ENCODE measurements around the gene SULT1C3.
"Not testable (repeated sequence)": the region's sequence is repeated elsewhere in the genome, so short reads cannot be mapped to it uniquely, and the experiment has no call there.

The SULT1C3 gene

GRCh38 chr2:108253106-108253505, 13.3 kb downstream of the SULT1C3 start:
- DNase-seq, result no peak

GRCh38 chr2:108257757-108258331, 18.1 kb downstream of the SULT1C3 start:
- DNase-seq, result peak; percentile 4 to 43

DNA sequence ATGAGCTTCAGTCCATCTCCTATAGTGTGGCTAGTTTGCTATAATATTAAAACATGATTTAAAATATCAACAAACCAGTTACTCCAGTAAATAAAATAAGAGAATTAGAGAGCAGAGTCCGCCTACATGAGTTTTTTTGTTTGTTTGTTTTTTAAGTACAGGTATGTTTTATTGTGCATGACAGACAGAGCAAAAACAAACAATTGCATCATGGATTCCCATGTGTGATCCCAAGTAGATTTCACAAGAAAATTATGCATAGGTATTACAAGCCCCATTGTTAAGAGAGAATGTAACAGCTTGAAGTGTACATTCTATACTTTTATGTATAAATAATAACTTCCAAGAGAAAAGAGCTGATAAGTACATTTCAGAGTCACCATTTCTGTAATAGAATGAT, 21.0 kb downstream of the SULT1C3 start:
- DNase-seq, result no peak

- no peak for DNase-seq
These were observed 22.3 kb downstream of the SULT1C3 start for GRCh38 chr2:108262036-108262435.

- DNase-seq, result no peak
These were observed 23.6 kb downstream of the SULT1C3 start for GRCh38 chr2:108263401-108263800.

DNA sequence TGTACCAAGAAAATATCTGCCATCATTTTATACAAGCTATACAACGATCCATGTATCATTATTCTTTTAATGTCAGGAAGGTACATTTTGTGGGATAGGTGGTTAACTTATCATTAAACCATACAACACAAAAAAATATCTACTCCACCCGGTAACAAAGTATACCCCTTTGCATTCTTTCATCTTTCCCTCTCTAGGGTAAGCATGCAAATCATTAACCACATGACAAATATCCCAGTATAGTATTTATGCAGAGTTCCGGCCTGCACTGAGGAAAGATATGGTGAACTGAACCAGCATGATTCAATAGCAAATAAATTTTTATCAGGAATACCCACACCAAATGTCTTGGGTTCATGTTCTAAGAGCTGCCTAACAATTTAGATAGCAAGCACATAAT, 26.4 kb downstream of the SULT1C3 start:
- peak; percentile 14 to 51 for DNase-seq

GRCh38 chr2:108267101-108267500, 27.3 kb downstream of the SULT1C3 start:
- no peak for DNase-seq

DNA sequence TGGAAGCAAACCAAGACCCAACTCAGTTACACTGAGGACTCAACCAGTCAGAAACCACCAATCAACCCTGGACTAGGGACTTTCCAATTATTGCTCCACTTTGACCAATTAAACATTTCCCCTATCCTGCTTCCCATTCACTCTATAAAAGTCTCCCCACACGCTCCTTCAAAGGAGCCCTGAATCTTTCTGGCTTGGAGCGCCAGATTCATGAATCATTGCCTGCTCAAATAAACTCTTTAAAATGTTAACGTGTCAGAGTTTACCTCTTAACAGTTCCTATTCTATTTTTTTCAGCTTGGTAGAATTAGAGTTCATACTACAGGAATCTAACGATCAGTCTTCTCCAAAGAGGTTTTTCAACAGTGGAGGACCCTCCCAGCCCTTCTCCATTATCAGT, 28.2 kb downstream of the SULT1C3 start:
- no peak for DNase-seq

- no peak for DNase-seq
These were observed 30.6 kb downstream of the SULT1C3 start for GRCh38 chr2:108270346-108270745.

DNA sequence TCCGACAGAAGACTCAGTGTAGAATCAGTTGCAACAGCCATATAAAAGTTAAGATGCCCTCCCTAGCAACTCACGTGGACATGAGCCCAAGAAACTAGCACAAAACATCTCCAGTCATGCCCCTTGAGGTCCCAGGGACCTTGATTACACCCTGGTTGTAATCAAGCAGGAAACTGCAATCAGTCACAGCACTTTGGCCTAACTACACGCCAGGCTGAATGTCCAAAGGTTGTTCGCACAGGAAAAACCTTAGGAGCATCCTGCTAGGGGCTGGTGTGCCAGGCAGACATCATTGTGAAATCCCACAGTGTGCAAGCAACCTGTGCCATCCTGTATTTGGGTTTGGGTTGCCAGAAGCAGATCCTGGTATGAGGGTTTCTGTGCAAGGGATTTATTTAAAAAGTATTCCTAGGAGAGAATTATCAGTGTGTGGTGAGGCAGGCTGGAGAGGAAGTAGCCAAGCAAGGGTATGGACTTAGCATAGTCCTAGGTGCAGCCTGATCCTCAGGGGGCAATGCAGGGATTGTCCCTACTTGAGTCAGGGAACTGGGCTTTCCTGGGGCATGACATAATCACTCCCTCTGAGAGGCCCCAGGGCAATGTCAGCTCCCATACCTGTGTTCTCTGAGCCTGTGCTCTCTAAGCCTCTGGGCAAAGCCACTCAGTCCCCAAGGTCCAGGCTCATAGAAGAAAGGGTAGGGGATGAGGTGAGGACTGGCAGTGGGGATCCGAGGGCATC, 31.2 kb downstream of the SULT1C3 start:
- no peak for DNase-seq

- no peak for DNase-seq
These were observed 32.0 kb downstream of the SULT1C3 start for GRCh38 chr2:108271691-108272253.

DNA sequence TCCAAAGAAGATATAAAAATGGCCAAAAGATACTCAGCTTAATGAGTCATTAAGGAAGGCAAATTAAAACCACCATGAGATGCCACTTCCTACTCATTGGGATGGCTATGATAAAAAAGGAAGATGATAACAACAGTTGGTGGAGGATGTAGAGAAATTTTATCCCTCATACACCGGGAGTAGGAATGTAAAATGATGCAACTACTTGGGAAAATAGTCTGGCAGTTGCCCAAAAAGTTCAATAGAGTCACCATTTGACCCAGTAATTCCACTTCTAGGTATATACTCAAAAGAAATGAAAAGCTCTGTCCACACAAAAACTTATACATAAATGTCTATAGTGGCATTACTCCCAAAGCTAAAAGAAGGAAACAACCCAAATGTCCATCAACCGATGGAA, 38.9 kb downstream of the SULT1C3 start:
- DNase-seq, result no peak

GRCh38 chr2:108279468-108279867, 39.7 kb downstream of the SULT1C3 start:
- no peak for DNase-seq

DNA sequence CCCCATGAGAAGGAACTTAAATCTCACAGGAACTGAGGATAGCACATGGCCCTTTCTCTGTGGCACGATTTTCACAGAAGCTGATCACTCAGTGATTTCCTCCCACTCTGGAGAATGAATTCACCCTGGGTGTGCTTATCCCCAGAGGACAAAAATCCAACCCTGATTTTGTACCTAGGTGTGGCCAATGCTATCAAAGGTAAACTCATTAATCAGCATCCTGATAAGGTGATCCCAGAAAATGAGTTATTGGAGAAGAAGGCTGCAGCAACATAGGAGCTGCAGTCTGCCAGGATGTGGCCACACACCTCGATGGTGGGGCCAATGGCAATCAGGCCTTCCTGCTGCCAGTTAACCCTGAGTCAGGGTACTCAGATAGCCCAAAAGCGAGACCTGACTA, 40.7 kb downstream of the SULT1C3 start:
- DNase-seq, result no peak

DNA sequence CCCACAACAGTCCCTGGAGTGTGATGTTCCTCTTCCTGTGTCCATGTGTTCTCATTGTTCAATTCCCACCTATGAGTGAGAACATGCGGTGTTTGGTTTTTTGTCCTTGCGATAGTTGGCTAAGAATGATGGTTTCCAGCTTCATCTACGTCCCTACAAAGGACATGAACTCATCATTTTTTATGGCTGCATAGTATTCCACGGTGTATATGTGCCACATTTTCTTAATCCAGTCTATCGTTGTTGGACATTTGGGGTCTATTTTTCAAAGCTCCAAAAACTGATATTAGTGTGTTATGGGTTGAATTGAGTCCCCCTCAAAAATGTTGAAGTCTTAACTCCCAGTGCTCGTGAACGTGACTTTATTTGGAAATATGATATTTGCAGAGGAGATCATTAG, 44.8 kb downstream of the SULT1C3 start:
- DNase-seq, result not testable (repeated sequence)

DNA sequence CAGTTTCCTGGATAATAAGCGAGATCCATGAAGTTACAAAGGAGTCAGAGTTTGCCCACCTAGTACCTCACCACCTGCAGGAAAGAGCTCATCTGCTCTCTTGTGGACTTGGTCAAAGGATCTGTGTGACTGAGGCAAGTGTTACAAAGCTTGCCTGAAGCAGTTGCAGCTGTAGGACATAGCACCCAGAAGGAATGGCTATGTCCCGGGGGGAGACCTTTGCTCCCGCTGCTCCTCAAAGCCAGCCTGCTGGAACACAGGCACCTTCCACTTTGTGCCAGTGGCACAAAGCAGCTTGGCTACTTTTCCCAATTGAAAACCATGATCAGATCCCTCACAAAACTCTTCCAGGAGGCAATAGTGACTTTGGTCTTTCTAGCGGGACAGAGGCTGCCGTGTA, 45.8 kb downstream of the SULT1C3 start:
- no peak for DNase-seq

DNA sequence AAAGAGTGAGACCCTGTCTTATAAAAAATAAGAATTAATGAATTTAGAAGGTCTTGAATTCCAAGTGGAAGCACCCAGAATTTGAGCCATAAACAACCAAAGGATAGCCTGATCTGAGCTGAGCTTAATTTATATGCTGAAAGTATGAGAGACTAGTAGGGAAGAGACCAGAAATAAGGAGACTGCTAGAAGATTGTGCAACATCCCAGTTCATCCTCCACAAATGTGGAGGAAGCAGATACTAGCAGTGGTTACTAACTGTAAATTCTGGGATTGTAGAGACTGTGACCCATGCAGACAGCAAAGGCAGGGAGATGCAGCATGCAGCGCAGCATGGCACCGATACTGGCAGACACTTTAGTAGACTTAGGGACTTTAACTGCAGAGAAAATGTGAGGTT, 47.4 kb downstream of the SULT1C3 start:
- no peak for DNase-seq

DNA sequence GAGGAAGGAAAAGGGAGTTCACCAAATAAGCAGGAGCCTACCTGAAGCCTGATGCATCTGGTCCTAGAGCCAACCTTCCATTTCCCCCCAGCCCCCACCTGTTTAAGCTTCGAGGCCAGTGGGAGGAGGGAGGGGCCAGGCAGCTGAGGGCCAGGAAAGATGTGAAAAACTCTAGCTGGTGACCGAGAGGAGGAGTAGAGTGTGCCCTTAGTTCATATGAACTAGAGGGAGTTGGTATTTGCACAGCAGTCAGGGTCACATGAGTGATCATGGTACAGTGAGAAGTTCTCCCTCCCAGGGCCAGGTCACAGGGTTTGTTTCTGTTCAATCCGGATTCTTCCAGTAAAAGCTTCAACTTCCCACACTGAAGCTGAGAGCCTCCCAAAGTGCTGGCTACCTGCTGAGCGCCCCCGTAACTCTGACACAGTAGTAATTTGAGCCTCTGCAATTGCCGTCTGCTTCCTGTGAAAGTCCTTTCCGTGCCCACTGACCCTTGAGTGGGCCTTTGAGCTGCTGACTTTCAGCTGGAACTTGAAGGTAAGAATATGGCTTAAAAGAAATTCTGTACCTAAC, 48.9 kb downstream of the SULT1C3 start, which contains the start of gene SULT1C2:
Gene SULT1C2 (plus strand): TSS at position 362 of the 573 bp plus-strand sequence. CDS start 4,773 bp downstream, outside the sequence.
- DNase-seq, result no peak

GRCh38 chr2:108293850-108294249, 54.1 kb downstream of the SULT1C3 start:
- no peak for DNase-seq

GRCh38 chr2:108297436-108298141, 57.8 kb downstream of the SULT1C3 start:
- DNase-seq, result no peak

GRCh38 chr2:108301558-108301957, 61.8 kb downstream of the SULT1C3 start:
- no peak for DNase-seq

DNA sequence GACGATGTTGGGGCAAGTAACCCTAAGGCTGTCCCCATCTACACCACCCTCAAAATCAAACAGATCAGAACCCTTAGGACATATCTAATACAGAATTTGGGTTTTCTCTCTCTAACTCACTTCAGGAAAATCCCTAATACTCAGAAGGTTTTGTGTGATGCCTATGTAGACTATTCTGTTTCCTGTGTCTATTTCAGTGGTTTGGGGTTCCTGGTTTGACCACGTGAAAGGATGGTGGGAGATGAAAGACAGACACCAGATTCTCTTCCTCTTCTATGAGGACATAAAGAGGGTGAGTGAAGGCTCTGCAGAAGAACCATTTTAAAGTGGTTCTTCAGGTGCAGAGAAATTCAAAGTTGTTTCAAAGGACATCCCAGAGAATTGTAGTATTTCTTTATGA, 65.2 kb downstream of the SULT1C3 start:
- DNase-seq, result no peak

DNA sequence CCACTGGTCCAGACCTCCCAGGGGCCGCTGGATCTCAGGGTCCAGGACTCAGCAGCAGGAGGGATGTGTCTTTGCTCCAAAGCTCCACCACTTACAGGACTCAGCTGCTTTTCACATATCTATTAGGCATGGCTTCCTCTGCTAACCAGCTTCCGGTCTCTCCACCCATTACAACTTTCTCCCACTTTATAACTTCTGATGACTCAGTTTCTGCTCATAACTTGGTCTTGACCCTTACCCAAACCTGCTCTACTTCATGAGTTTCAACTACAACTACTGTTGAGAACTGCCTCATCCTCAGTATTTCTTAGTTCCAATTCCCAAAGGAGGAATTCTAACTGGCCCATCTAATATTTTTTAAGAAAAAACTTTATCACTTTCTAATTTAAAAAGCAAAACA, 66.1 kb downstream of the SULT1C3 start:
- DNase-seq, result no peak
